Activated CD8-positive, alpha-beta memory T cell treated with anti-CD3 and anti-CD28 coated beads for 24 hours (primary cell): ENCODE measurements around the gene NR4A2.

Source experiments
- DNase-seq: peaks from one replicate; pipeline ENCODE4 v3.0.0-alpha.2; 2020

Gene NR4A2

GRCh38 chr2:156332534-156333273 lies at the start of gene NR4A2:
TSS of gene NR4A2 (minus strand) at chr2:156332721. CDS start at chr2:156330186, 2,535 bp downstream.
- DNase-seq, result peak; percentile 90

- DNase-seq, result no peak
Measured at GRCh38 chr2:156380117-156380645, 47.7 kb upstream of the NR4A2 start.

GRCh38 chr2:156379714-156380113 lies 47.2 kb upstream of the NR4A2 start:
- DNase-seq, result no peak

- DNase-seq, result no peak
Measured at GRCh38 chr2:156379071-156379470, 46.5 kb upstream of the NR4A2 start.

- DNase-seq, result no peak
Measured at GRCh38 chr2:156366753-156367152, 34.2 kb upstream of the NR4A2 start.

GRCh38 chr2:156363141-156363540 lies 30.6 kb upstream of the NR4A2 start:
- DNase-seq, result no peak

- no peak for DNase-seq
Measured at GRCh38 chr2:156356014-156356754, 23.7 kb upstream of the NR4A2 start.

GRCh38 chr2:156352911-156353310 lies 20.4 kb upstream of the NR4A2 start:
- DNase-seq, result no peak

GRCh38 chr2:156350374-156351142 lies 18.0 kb upstream of the NR4A2 start:
- no peak for DNase-seq

GRCh38 chr2:156349605-156350004 lies 17.1 kb upstream of the NR4A2 start:
- no peak for DNase-seq

GRCh38 chr2:156349161-156349560 lies 16.6 kb upstream of the NR4A2 start:
- DNase-seq, result no peak

- DNase-seq, result no peak
Measured at GRCh38 chr2:156347431-156347830, 14.9 kb upstream of the NR4A2 start.

- no peak for DNase-seq
Measured at GRCh38 chr2:156346731-156347130, 14.2 kb upstream of the NR4A2 start.

- no peak for DNase-seq
Measured at GRCh38 chr2:156345582-156345981, 13.1 kb upstream of the NR4A2 start.

- DNase-seq, result no peak
Measured at GRCh38 chr2:156343940-156344301, 11.4 kb upstream of the NR4A2 start.

- DNase-seq, result no peak
Measured at GRCh38 chr2:156343096-156343939, 10.8 kb upstream of the NR4A2 start.

- peak; percentile 93 for DNase-seq
Measured at GRCh38 chr2:156342254-156343095, 10.0 kb upstream of the NR4A2 start.

GRCh38 chr2:156341452-156342253 lies 9.1 kb upstream of the NR4A2 start:
- DNase-seq, result peak; percentile 93

GRCh38 chr2:156340804-156341451 lies 8.4 kb upstream of the NR4A2 start:
- no peak for DNase-seq

GRCh38 chr2:156340377-156340776 lies 7.9 kb upstream of the NR4A2 start:
- no peak for DNase-seq
